Parathyroid adenoma (tissue), 2 donors: ENCODE data around the gene CLASP1.

Experiments
- H2AFZ ChIP-seq: fragments of 300-600 bp; sonication (generic); one replicate; pipeline ENCODE4 v1.7.0; 2017; ENCODE audit warnings: antibody characterized with exemption, mild to moderate bottlenecking
- H3K27ac ChIP-seq: fragments of 300-600 bp; sonication (generic); one replicate; pipeline ENCODE4 v1.7.0; 2017
- H3K27me3 ChIP-seq: fragments of 300-600 bp; sonication (generic); one replicate; pipeline ENCODE4 v1.7.0; 2017; ENCODE audit warnings: low read length; ENCODE audit not compliant: control insufficient read depth, insufficient read depth
- H3K36me3 ChIP-seq: fragments of 300-600 bp; sonication (generic); one replicate; pipeline ENCODE4 v1.7.0; 2017; ENCODE audit warnings: low read length; ENCODE audit not compliant: control insufficient read depth, insufficient read depth
- H3K4me1 ChIP-seq: fragments of 300-600 bp; sonication (generic); one replicate; pipeline ENCODE4 v1.7.0; 2017; ENCODE audit warnings: control low read depth
- H3K4me2 ChIP-seq: fragments of 300-600 bp; sonication (generic); one replicate; pipeline ENCODE4 v1.7.0; 2017; ENCODE audit warnings: low read length
- H3K4me3 ChIP-seq: fragments of 300-600 bp; sonication (generic); one replicate; pipeline ENCODE4 v1.7.0; 2017; ENCODE audit warnings: low read depth, low read length
- H3K79me2 ChIP-seq: fragments of 300-600 bp; sonication (generic); one replicate; pipeline ENCODE4 v1.7.0; 2017; ENCODE audit warnings: control low read depth
- H3K9ac ChIP-seq: fragments of 300-600 bp; sonication (generic); one replicate; pipeline ENCODE4 v1.7.0; 2017; ENCODE audit warnings: mild to moderate bottlenecking
- H3K9me3 ChIP-seq: fragments of 300-600 bp; sonication (generic); one replicate; pipeline ENCODE4 v1.7.0; 2017; ENCODE audit warnings: low read length; ENCODE audit not compliant: control insufficient read depth
- TF ChIP-seq, protein P1 (sequence below): fragments of 300-600 bp; sonication (generic); IDR thresholded peaks from one replicate; pipeline ENCODE4 v1.7.0; 2017; ENCODE audit warnings: antibody characterized with exemption, mild to moderate bottlenecking
- donor health status: primary hyperparathyroidism.

Gene CLASP1

DNA sequence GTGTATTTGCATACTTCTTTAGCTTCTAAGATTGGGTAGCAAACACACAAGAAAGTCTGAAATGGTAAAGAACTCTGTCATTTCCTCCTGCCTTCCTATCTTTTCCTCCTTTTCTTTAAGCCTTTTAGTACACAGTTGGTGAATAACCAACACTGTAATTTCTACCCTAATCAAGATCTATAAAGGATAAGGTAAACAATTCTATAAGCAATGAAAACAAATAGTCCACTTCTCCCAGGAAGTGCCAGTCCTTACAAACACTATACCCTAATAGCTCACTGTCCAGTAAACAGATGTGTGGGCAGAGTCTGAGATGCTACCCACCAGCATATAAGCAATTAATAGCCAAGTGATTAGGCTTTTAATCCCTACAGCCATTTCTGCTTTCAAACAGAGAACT is 283.2 kb downstream of the CLASP1 start:
- TF ChIP-seq, protein P1, sequence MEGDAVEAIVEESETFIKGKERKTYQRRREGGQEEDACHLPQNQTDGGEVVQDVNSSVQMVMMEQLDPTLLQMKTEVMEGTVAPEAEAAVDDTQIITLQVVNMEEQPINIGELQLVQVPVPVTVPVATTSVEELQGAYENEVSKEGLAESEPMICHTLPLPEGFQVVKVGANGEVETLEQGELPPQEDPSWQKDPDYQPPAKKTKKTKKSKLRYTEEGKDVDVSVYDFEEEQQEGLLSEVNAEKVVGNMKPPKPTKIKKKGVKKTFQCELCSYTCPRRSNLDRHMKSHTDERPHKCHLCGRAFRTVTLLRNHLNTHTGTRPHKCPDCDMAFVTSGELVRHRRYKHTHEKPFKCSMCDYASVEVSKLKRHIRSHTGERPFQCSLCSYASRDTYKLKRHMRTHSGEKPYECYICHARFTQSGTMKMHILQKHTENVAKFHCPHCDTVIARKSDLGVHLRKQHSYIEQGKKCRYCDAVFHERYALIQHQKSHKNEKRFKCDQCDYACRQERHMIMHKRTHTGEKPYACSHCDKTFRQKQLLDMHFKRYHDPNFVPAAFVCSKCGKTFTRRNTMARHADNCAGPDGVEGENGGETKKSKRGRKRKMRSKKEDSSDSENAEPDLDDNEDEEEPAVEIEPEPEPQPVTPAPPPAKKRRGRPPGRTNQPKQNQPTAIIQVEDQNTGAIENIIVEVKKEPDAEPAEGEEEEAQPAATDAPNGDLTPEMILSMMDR, result no peak
- Histone ChIP-seq H3K4me2 (no peak overlapping the region), H3K27me3 (no peaks in the 10 kb centered on the region), H3K79me2 (no peaks in the 10 kb centered on the region), H3K4me1 (peaks cover 2% of the 10 kb centered on the region), H2AFZ (no peak overlapping the region), H3K9ac (no peak overlapping the region), H3K27ac (no peak overlapping the region), H3K36me3 (no peaks in the 10 kb centered on the region), H3K9me3 (no peaks in the 10 kb centered on the region), H3K4me3 (no peak overlapping the region)

DNA sequence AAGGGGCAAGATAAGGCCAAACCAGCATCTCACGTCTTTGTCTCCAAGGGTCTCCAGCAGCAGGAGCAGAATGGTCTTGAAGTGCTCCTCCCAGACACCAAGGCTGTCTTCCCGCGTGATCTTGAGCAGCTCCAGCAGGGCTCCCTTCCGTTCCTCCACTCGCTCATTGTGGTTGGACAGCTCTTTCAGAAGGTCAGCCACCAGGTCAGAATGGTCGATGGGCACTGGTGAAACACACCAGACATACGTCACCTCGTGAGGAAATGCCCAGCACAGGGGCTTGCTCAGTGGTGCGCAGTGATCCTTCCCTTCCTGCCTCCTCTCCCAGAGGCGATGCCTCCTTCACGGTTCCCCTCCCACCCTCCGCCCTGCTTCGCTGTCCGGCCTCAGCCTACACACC is 284.2 kb downstream of the CLASP1 start:
- Histone ChIP-seq H3K36me3 (no peaks in the 10 kb centered on the region), H3K79me2 (no peaks in the 10 kb centered on the region), H2AFZ (no peak overlapping the region), H3K9me3 (no peaks in the 10 kb centered on the region), H3K27ac (no peak overlapping the region), H3K4me2 (no peak overlapping the region), H3K4me3 (no peak overlapping the region), H3K9ac (no peak overlapping the region), H3K4me1 (peaks cover 12% of the 10 kb centered on the region), H3K27me3 (no peaks in the 10 kb centered on the region)
- TF ChIP-seq, protein P1, result no peak

- TF ChIP-seq, protein P1, result no peak
- H3K79me2 ChIP-seq, result no peaks in the 10 kb centered on the region
- no peaks in the 10 kb centered on the region for H3K9me3 ChIP-seq
- H3K36me3 ChIP-seq, result no peaks in the 10 kb centered on the region
- no peak overlapping the region for H3K4me3 ChIP-seq
- no peak overlapping the region for H3K4me2 ChIP-seq
- no peaks in the 10 kb centered on the region for H3K27me3 ChIP-seq
- no peak overlapping the region for H2AFZ ChIP-seq
- no peak overlapping the region for H3K27ac ChIP-seq
- peaks cover 19% of the 10 kb centered on the region for H3K4me1 ChIP-seq
- H3K9ac ChIP-seq, result no peak overlapping the region
These were observed 285.4 kb downstream of the CLASP1 start for GRCh38 chr2:121363632-121364420.

GRCh38 chr2:121362774-121363173 is 286.5 kb downstream of the CLASP1 start:
- H2AFZ ChIP-seq, result no peak overlapping the region
- H3K27me3 ChIP-seq, result no peaks in the 10 kb centered on the region
- no peak overlapping the region for H3K27ac ChIP-seq
- H3K9ac ChIP-seq, result no peak overlapping the region
- H3K9me3 ChIP-seq, result no peaks in the 10 kb centered on the region
- H3K4me2 ChIP-seq, result no peak overlapping the region
- no peaks in the 10 kb centered on the region for H3K36me3 ChIP-seq
- no peaks in the 10 kb centered on the region for H3K79me2 ChIP-seq
- TF ChIP-seq, protein P1, result no peak
- no peak overlapping the region for H3K4me3 ChIP-seq
- peaks cover 19% of the 10 kb centered on the region for H3K4me1 ChIP-seq

GRCh38 chr2:121362226-121362625 is 287.0 kb downstream of the CLASP1 start:
- H3K36me3 ChIP-seq, result no peaks in the 10 kb centered on the region

More at GRCh38 chr2:121362226-121362625, 287.0 kb downstream of the CLASP1 start:
- H3K9me3 ChIP-seq, result no peaks in the 10 kb centered on the region
- no peaks in the 10 kb centered on the region for H3K27me3 ChIP-seq
- no peaks in the 10 kb centered on the region for H3K79me2 ChIP-seq
- H2AFZ ChIP-seq, result no peak overlapping the region
- H3K4me1 ChIP-seq, result peaks cover 19% of the 10 kb centered on the region
- H3K9ac ChIP-seq, result no peak overlapping the region
- TF ChIP-seq, protein P1, result no peak
- H3K27ac ChIP-seq, result no peak overlapping the region
- no peak overlapping the region for H3K4me3 ChIP-seq
- no peak overlapping the region for H3K4me2 ChIP-seq
